A673 (cell line): ENCODE results near the gene NHERF1.

Experiments
- EZH2 ChIP-seq: fragments of 200-600 bp; sonication (generic); IDR thresholded peaks from 2 replicates; pipeline ENCODE4 v1.6.1; 2017; ENCODE audit warnings: borderline replicate concordance, low read depth, mild to moderate bottlenecking, mixed read lengths, antibody characterized with exemption, low read length; ENCODE audit not compliant: poor library complexity, severe bottlenecking
- TF ChIP-seq, protein P1 (sequence below): fragments of 300-800, 200-600 bp; sonication (generic); conservative IDR thresholded peaks from 2 replicates; pipeline ENCODE4 v1.5.1; 2017; ENCODE audit warnings: low read depth, mild to moderate bottlenecking, antibody characterized with exemption, low read length, moderate library complexity, mixed read lengths

DNA sequence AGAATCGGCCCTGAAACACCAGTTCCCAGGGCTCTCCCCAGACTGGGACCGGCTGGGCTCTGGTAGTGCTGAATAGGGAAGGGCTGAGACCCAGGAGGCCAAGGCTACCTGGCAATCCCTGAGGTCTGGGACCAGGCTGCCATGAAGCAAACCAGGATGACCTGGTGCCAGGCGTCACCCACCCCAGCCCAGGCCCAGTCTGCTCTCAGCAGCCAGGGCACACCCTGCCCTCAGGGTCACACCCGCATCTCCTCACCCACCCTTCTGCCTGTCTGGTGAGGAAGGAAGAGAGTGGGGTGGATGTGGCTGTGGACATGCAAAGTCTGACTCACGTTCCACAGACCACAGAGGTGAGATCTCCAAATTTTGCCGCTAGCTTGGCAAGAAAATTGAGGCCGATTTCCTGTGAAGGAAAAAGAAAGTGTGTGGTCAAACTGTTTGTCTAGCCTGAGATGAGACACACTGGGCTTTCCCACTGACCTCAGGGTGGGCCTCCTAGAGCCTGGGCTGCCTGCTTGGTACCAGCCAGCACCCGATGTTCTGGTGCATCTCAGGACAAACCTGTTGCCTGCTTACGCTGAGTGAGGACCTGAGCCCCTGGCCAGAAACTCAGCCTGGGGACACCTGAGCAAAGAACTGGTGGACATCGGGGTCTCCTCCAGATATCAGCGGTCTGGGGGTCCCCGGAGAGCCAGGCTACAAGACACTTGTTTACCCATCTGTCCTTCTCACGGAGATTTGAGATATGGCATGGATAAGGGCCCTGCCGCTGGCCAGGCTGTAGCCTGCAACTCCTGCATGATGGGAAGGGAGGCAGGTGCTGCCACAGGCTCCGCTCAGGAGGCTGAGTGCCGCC, 17.7 kb upstream of the NHERF1 start:
- TF ChIP-seq, protein P1, sequence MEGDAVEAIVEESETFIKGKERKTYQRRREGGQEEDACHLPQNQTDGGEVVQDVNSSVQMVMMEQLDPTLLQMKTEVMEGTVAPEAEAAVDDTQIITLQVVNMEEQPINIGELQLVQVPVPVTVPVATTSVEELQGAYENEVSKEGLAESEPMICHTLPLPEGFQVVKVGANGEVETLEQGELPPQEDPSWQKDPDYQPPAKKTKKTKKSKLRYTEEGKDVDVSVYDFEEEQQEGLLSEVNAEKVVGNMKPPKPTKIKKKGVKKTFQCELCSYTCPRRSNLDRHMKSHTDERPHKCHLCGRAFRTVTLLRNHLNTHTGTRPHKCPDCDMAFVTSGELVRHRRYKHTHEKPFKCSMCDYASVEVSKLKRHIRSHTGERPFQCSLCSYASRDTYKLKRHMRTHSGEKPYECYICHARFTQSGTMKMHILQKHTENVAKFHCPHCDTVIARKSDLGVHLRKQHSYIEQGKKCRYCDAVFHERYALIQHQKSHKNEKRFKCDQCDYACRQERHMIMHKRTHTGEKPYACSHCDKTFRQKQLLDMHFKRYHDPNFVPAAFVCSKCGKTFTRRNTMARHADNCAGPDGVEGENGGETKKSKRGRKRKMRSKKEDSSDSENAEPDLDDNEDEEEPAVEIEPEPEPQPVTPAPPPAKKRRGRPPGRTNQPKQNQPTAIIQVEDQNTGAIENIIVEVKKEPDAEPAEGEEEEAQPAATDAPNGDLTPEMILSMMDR, result no peak
- no peak for TF ChIP-seq EZH2
